Activated CD4-positive, alpha-beta T cell treated with anti-CD3 and anti-CD28 coated beads, Interleukin-2, Interleukin-4, amounts not matched to agents 100 ng/mL and 50 ng/mL, durations not matched to agents 16 hours and 8 hours (primary cell): Measurements from ENCODE around the gene CIAO3.
"Not testable (repeated sequence)": the region's sequence is repeated elsewhere in the genome, so short reads cannot be mapped to it uniquely, and the experiment has no call there.

Experiments
- DNase-seq: peaks from one replicate; pipeline ENCODE4 v3.0.0-alpha.2; 2020; ENCODE audit warnings: low spot score

The CIAO3 gene

DNA sequence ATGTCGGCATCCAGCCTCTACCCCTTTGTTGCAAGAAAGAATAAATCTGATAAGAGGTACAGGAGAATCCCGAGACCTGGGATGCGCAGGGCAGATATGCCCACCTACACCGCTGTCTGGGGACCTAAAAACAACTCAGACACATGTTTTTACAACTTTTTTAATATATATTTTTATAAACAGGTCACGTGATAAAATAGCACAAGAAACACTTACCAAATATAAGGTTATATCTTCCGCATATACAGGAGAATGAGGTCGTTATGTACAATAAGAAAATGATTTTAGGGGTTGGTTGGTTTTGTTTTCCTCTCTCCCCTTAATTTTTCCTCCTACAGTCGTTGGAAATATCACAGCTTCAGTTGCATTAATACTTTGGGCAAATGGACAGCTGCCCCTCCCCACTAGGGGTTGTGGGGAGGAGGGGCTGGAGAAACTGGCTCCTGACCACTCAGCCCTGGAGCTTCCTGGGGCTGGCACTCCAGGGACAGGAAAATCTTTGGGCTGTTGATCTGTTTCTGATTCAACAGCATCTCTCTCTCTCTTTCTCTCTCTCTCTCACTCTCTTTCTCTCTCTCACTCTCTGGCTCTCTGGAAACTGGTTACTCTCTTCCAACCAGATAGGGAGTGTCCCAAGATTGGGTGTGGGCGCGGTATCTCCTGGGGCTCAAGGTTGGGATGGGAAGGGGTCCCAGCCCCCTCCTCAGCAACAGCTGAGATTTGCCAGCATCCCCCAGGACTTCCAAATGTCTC is 48.3 kb downstream of the CIAO3 start:
- DNase-seq = no peak

DNA sequence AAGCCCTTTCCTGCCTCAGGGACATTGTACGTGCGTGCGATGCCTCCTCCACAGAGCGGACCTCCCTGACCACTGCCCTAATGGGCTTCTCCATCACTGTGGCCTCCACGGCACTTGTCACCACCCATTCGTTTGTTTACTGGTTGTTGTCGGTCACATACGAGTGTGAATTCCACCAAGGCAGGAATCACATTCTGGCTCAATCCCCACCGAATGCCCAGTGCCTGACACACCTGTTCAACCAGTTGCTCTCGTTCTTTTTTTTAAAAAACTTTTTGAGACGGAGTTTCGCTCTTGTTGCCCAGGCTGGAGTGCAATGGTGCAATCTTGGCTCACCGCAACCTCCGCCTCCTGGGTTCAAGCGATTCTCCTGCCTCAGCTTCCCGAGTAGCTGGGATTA is 49.6 kb downstream of the CIAO3 start:
- not testable (repeated sequence) for DNase-seq

DNA sequence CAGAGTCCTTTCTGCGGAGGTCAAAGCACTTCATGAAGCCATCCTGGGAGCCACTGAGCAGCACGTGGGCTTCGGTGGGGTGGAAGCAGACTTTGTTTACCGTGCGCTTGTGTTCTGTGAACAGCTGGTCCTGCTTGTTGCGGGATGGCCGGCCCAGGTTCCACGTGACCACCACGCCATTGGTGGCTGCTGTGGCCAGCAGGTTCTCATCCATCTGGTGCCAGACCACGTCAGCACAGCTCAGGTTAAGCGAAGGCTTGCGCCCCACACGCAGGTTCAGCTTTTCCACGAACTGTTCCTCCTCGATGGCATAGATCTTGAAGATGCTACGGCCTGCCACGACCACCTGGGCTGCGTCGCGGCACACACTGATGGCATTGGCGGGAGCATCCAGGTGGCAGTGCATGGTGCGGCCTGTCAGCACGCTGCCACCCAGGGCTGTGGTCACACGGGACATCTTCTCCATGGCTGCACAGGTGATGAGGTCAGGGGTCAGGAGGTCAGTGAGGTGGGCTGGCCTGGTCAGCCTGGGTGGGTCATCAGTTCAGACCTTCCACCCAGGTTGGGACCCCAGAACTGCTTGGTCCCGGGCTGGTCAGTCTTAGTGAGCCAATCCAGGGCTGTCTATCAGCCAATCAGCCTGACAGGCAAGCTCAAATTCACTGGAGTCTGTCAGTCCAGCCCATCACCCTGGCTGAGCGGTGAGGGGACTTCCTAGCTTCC is 51.5 kb downstream of the CIAO3 start:
- DNase-seq = no peak

DNA sequence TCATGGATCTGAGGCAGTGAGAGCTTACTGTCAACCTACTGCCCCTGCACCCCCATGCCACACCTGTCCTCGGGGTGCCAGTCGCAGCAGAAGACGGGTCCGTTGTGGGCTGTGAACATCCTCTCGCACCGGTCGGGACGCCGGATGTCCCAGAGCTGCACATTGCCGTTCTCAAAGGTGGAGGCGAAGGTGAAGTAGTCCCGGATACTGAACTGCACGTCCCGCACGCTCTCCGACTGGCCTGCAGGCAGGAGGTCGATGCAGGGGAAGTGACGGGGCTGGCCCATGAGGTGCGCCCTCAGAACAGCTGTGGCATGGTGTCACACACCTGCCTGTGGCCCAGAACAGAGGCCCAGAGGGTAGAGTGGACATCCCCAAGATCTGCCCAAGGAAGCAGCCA is 53.3 kb downstream of the CIAO3 start:
- DNase-seq = no peak

DNA sequence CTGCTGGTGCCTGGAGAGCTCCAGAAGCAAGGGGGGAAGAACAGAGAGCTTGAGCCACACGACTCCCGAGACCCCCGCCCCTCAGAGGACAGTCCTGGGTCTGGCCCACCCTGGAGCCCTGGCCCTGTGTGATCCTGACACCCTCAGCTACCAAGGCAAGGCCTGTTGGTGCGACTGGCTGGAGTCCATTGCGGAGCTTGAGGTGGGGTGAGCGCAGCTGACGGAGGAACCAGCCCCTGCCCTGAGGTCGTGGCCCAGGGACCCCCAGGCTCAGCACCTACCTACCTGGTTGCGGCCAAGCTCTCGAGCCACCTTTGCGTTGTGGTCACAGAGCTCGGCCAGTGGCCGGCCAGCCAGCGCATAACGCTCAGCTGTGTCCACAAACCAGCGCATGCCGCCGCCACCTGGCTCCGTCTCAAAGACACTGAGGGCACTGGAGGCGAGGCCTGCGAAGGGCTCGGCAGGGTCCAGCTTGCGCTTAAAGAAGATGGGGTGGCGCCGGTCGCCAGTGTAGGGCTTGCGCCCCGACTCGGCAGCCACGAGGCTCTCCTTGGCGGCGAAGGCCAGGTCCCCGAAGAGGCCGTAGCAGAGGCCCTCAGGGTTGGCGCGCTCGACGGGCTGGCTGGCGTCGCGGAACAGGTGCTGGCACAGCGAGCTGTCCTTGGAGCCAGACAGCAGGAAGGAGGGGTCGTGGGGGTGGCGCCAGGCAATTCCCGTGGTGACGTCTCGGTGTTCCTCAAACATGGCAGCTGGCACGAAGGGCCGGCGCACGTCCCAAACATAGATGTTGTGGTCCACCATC is 54.1 kb downstream of the CIAO3 start:
- no peak for DNase-seq

DNA sequence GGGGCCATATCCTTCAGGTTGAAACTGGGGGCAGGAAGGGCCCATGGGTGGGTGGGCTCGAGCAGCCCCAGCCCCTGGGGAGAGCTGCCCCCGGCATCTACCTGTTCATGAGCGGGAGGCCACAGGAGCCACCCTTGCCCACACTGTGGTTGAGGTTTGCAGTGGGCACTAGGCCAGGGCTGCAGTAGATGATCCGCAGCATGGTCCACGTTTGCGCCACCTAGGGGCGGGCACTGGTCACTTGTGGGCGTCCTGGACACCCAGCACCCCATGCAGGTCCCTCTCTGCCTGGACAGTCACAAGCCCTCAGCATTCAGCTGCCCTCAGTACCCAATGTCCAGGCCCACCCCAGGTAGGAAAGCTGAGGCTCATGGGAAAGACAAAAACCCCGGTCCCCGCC is 54.8 kb downstream of the CIAO3 start:
- no peak for DNase-seq

DNA sequence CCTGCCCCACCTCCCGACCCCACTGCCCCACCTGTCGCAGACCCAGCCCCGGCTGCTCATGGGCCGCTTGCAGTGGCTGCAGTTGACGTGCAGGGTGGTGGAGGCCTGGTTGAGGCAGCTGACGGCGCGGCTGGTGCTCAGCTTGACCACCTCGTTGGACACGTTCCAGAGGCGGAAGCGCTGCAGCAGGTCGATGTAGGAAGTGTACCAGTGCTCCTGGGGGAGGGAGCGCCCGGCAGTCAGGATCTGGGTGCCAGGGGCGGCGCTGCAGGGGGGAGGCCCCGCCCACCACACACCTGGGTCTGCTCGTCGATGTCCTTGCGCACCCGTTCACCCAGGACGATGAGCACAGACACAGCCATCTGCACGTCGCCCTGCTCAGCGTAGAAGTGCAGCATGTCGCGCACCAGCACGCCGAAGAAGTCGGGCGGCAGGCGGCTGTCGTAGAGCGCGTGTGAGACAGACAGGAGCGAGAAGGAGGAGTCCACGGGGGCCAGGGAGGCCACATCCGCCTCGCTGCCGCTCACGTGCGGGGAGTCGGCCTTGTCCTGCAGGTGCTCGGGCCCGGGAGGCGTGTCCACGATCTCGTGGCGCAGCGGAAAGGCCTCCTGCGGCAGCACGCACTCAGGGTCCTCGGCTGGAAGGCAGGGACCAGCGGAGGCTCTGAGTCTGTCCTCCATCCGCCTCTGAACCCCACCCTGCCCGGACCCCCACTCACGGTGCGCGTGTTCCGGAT is 55.7 kb downstream of the CIAO3 start:
- DNase-seq = no peak

DNA sequence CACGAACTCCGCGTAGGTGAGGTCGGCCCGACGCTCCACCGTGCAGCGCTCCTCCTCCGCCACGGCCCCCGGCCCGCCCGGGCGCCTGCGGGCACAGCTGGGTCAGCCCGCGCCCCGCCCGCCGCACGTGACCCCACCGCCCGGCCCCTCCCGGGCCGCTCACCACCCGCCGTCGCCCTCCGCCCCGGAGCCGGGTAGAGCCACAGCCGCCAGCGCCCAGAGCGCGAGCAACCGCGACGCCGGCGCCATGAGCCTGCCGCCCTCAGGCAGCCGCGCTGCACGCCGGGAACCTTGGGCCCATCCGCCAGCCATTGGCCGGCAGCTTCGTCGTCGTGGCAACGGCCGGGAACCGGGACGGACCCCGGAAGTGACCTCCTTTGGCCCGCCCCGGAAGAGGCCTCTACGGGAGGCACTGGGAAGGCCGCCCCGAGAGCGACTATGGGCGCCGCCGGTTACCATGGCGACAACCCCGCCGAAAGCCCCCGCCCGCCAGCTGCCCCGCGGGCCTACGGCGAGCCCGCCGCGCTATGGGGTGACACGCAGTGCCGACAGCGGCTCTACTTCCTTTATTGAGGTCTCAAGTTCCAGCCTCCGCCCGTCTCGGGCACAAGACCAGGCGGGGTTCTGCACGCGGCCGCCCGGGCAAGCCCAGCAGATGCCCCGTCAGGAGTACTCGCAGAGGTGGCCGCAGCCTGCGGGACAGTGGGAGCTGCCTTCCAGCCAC is 56.6 kb downstream of the CIAO3 start, which contains the start of gene JMJD8:
JMJD8 (minus strand) TSS at position 264 of the 724 bp plus-strand sequence; CDS start at position 249, 15 bp downstream.
- DNase-seq = peak; percentile 97

DNA sequence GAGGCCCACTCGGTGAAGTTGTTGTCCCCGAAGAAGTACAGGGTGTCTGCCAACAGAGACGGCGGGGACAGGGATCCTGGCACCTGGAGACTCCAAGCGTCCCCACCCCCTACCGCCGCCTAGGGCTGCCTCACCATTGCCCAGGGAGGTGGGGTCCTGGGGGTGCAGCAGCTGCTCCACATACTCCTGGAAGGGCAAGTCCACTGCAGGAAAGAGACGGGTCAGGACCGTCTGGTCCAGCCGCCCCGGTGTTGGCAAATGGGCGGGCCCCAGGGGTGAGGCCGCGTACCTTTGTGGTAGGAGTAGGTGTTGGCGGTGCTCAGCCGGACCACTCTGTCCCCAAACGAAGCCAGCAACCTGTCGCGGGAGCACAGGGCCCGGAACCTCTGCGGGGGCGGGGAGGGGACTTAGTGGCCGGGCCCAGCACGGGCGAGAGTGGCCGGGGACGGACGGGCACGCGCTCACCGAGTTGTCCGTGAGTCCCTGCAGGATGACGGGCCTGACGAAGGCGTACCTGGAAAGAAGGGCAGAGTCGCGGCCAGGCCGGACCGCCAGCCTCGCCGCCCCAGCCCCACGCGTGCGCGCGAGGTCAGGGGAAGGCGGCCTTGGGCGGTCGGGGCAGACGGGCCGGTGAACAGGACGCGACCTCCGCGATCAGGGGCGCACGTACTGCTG is 57.3 kb downstream of the CIAO3 start:
- DNase-seq = no peak

DNA sequence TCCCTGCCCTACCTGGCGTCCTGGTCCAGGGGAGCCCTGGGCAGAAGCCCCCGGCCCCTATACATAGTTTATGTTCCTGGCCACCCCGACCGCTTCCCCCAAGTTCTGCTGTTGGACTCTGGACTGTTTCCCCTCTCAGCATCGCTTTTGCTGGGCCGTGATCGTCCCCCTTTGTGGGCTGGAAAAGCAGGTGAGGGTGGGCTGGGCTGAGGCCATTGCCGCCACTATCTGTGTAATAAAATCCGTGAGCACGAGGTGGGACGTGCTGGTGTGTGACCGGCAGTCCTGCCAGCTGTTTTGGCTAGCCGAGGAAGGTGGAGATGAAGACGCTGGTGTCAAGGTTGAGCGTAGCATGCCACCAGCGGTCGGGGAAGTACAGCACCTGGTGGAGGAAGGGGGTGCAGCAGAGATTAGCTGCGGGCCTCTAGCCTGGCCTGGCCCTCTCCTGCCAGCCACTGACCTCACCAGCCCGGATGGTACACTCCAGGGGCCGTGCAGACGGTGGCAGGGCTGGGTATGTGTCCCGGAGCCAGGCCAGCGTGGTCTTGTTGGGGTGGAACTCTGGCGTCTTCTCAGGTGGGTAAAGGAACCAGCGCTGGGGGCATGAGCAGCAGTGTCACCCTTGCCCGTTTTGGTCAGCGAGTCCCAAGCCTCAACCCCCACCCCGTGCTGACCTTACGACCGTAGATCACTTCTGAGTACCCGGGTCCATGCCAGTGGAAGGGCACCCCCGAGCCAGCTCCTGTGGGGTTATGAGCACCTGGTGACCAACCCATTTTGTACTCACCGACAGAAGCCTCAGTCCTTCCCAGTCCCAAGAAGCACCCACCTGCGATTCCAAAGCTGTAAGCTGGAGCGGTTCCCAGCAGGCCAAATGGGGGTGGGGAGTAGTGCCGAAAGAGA is 58.1 kb downstream of the CIAO3 start:
- DNase-seq = no peak

DNA sequence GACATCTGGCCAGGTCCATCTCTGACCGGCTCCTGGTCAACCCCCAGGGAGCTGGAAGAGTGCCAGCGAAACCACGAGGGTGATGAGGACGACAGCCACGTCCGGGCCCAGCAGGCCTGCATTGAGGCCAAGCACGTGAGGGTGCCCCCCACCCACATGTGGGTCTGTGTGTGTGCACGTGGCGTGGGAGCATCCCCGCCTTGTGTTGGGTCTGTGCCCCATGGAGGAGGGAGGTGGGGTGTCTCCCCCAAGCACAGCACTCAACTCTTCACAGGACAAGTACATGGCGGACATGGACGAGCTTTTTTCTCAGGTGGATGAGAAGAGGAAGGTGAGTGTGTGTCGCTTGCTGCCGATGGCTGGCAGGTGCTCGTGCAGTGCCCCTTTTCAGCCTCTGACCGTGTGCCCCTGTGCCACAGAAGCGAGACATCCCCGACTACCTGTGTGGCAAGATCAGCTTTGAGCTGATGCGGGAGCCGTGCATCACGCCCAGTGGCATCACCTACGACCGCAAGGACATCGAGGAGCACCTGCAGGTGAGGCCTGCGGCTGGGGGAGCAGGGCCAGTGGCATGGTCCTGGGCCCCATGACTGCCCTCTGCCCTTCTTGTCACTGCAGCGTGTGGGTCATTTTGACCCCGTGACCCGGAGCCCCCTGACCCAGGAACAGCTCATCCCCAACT is 58.9 kb downstream of the CIAO3 start:
- no peak for DNase-seq

DNA sequence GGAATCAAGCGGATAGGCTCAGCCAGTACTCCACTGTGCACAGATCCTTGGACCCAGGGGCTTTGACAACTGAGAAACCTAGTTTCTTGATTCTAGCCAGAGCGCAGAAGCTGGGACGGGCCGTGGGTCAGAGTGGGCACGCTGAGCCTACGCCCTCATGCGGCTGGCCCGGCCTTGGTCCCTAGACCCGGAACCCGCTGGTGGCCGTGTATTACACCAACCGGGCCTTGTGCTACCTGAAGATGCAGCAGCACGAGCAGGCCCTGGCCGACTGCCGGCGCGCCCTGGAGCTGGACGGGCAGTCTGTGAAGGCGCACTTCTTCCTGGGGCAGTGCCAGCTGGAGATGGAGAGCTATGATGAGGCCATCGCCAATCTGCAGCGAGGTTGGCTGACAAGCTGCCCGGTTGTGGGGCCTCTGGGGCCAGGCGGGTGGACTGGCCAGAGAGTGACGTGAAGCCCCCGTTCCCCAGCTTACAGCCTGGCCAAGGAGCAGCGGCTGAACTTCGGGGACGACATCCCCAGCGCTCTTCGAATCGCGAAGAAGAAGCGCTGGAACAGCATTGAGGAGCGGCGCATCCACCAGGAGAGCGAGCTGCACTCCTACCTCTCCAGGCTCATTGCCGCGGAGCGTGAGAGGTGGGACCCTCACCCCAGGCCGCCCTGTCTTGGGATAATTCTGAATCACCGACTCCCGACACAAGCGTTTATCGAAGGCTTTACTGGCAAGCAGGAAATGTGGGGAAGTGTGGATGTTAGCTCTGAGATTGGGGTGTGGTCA is 59.6 kb downstream of the CIAO3 start:
- no peak for DNase-seq

DNA sequence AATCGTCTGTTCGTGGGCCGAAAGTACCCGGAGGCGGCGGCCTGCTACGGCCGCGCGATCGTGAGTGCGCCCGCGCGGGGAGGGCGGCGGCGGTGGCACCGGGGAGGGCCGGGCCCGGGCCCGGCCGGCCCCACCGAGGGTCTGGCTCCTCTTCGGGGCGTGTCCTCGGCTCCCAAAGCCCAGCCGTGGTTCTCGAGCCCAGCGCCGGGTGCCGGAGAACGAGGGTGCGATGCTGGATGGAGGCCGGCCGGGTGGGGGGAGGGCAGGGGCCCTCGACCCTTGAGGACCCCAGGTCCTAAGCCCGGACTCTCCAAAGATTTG is 60.2 kb downstream of the CIAO3 start:
- DNase-seq = no peak

DNA sequence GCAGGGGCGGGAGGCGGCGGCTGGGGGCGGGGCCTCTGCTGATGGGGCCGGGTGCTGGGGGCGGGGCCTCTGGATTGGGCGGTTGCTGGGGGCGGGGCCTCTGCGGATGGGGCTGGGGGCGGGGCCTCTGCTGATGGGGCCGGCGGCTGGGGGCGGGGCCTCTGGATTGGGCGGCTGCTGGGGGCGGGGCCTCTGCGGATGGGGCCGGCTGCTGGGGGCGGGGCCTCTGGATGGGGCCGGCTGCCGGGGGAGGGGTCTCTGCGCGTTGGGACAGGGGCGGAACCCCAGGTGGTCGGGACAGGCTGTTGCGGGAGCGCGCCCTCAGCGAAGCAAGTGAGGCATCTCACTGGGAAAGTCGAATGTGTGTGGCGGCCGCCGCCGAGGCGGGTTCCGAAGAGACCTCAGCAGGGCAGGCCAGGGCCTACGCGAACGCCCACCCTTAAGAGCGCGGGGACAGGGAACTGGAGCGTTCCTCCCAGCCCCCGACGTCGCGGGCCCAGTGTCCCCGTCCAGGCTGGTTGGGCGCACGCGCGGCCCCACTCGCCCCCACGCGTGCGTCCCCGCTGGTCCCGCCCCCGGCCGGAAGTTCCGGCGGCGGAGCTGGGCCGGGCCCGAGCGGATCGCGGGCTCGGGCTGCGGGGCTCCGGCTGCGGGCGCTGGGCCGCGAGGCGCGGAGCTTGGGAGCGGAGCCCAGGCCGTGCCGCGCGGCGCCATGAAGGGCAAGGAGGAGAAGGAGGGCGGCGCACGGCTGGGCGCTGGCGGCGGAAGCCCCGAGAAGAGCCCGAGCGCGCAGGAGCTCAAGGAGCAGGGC is 60.8 kb downstream of the CIAO3 start, which contains the start of gene STUB1:
STUB1 (plus strand) TSS at position 597 of the 811 bp plus-strand sequence; CDS start at position 713, 116 bp downstream.
- DNase-seq = peak; percentile 92
